HepG2 (cell line): ENCODE results near the gene PCDHGA9. TPM values are rescaled to one million over a fixed set of nuclear protein-coding genes. Genes with fewer than 3 reads are reported as not detected.
A peak's percentile ranks its signal among the peaks of the same experiment; 100 is the strongest.

ENCODE experiments used
- ATAC-seq: fragments of 200-7000 bp; cut with Tn5 transposase; 3 replicates; pipeline ENCODE4 v1.9.1; 2020; ENCODE audit warnings: mild to moderate bottlenecking, moderate library complexity
- BruUV-seq: library from RNA; stranded (reverse); fragments of 400-500 nt; replicated peaks from 2 replicates; lab custom pipeline; 2021; lab: Mats Ljungman, UMichigan
- CTCF ChIA-PET: fragments of 300-600 bp; formaldehyde crosslinking; extraction: SDS; loops from one replicate; lab custom pipeline; 2021; ENCODE audit warnings: low total read pairs, inconsistent platforms, low intra/inter-chr PET ratio; lab: Yijun Ruan, JAX
- POLR2A ChIA-PET: fragments of 350-600 bp; sonication (Branson Sonifier 250); formaldehyde crosslinking; loops from one replicate; lab custom pipeline; 2020; ENCODE audit warnings: antibody characterized with exemption, inconsistent platforms; lab: Yijun Ruan, JAX
- DNase-seq: peaks from one replicate; pipeline ENCODE4 v3.0.0-alpha.2; 2015; ENCODE audit warnings: low spot score
- FAIRE-seq: peaks from 3 replicates; lab custom pipeline; 2011; peaks lifted over from hg19 to GRCh38; lab: Jason Lieb, UNC
- H2AFZ ChIP-seq: one replicate; pipeline ENCODE4 v1.6.1; 2011; ENCODE audit warnings: low read length, inconsistent platforms
- H3K27ac ChIP-seq: fragments of 300-600 bp; 3 replicates; pipeline ENCODE4 v1.8.0; 2011; ENCODE audit warnings: mixed run types, mild to moderate bottlenecking, mixed read lengths, low read length, inconsistent platforms; ENCODE audit not compliant: insufficient read depth; ENCODE audit errors: extremely low read length
- H3K27me3 ChIP-seq, 2 experiments: fragments of 200-600 bp in 1 of 2; 2 replicates in 1 of 2; 3 replicates in 1 of 2; pipeline versions ENCODE4 v1.6.0 to v1.8.0; 2011; ENCODE audit warnings: low read length in 2 of 2, mild to moderate bottlenecking in 2 of 2, moderate library complexity in 2 of 2, inconsistent platforms in 1 of 2; ENCODE audit not compliant: insufficient read depth in 2 of 2, control insufficient read depth in 1 of 2
- H3K36me3 ChIP-seq, 2 experiments: fragments of 200-600 bp in 1 of 2; replicated peaks in 1 of 2; 2 replicates in 1 of 2; 3 replicates in 1 of 2; pipeline versions ENCODE4 v1.5.1 to v1.8.0; 2011; ENCODE audit warnings: low read length in 2 of 2, inconsistent platforms in 1 of 2; ENCODE audit not compliant: insufficient read depth in 2 of 2, control insufficient read depth in 1 of 2
- H3K4me1 ChIP-seq: 2 replicates; pipeline ENCODE4 v1.5.1; 2012; ENCODE audit warnings: low read length, inconsistent platforms; ENCODE audit not compliant: insufficient read depth
- H3K4me2 ChIP-seq: 2 replicates; pipeline ENCODE4 v1.6.0; 2011; ENCODE audit warnings: low read depth, low read length, inconsistent platforms
- H3K4me3 ChIP-seq, 3 experiments: fragments of 200-600 bp in 1 of 3; sonication (generic), shearing (Covaris generic) in 1 of 3; replicated peaks in 1 of 3; 2 replicates each; pipeline ENCODE4 v1.5.1; 2011 to 2016; ENCODE audit warnings: low read length in 3 of 3, inconsistent platforms in 2 of 3, low read depth in 2 of 3, mild to moderate bottlenecking in 2 of 3, control low read depth in 1 of 3, mixed read lengths in 1 of 3; ENCODE audit not compliant: insufficient read depth in 1 of 3
- H3K79me2 ChIP-seq: one replicate; pipeline ENCODE4 v1.6.1; 2011; ENCODE audit warnings: low read length, inconsistent platforms; ENCODE audit not compliant: insufficient read depth
- H3K9ac ChIP-seq: 2 replicates; pipeline ENCODE4 v1.6.0; 2011; ENCODE audit warnings: mild to moderate bottlenecking, low read depth, low read length, inconsistent platforms; ENCODE audit not compliant: insufficient read depth
- H3K9me3 ChIP-seq: 2 replicates; pipeline ENCODE4 v1.5.1; 2012; ENCODE audit warnings: mild to moderate bottlenecking, low read length
- H4K20me1 ChIP-seq: 2 replicates; pipeline ENCODE4 v1.6.0; 2011; ENCODE audit warnings: inconsistent platforms, mild to moderate bottlenecking, low read length, moderate library complexity; ENCODE audit not compliant: insufficient read depth
- ARID2 ChIP-seq: sonication (generic); formaldehyde crosslinking; IDR thresholded peaks from 2 replicates; pipeline ENCODE4 v1.8.1; 2022; ENCODE audit warnings: mild to moderate bottlenecking, missing genetic modification reagents, borderline replicate concordance
- DNMT1 ChIP-seq: sonication (generic); formaldehyde crosslinking; IDR thresholded peaks from 2 replicates; pipeline ENCODE4 v1.5.1; 2020; ENCODE audit warnings: mild to moderate bottlenecking, missing genetic modification reagents
- GMEB1 ChIP-seq: sonication (generic); formaldehyde crosslinking; IDR thresholded peaks from 2 replicates; pipeline ENCODE4 v1.5.1; 2020; ENCODE audit warnings: missing genetic modification reagents, mild to moderate bottlenecking, borderline replicate concordance
- HOXA7 ChIP-seq: sonication (generic); formaldehyde crosslinking; IDR thresholded peaks from 2 replicates; pipeline ENCODE4 v1.8.1; 2022; ENCODE audit warnings: mild to moderate bottlenecking, missing genetic modification reagents, moderate library complexity
- MNT ChIP-seq: fragments of 450-650 bp; IDR thresholded peaks from 2 replicates; pipeline ENCODE4 v1.6.1; 2016
- PPARG ChIP-seq: conservative IDR thresholded peaks from 2 replicates; pipeline ENCODE4 v1.6.1; 2016; ENCODE audit warnings: missing biosample characterization, missing genetic modification reagents
- RELA ChIP-seq: sonication (generic); formaldehyde crosslinking; IDR thresholded peaks from 2 replicates; pipeline ENCODE4 v1.4.0; 2020; ENCODE audit warnings: missing genetic modification reagents
- SMYD3 ChIP-seq: sonication (generic); formaldehyde crosslinking; IDR thresholded peaks from 2 replicates; pipeline ENCODE4 v1.8.1; 2023; ENCODE audit warnings: mild to moderate bottlenecking, missing genetic modification reagents
- SOX5 ChIP-seq: IDR thresholded peaks from 2 replicates; pipeline ENCODE4 v1.6.1; 2016; ENCODE audit warnings: borderline replicate concordance
- SP2 ChIP-seq: sonication (generic); formaldehyde crosslinking; IDR thresholded peaks from 2 replicates; pipeline ENCODE4 v1.5.1; 2020; ENCODE audit warnings: mild to moderate bottlenecking, missing genetic modification reagents
- ZNF136 ChIP-seq: sonication (generic); formaldehyde crosslinking; IDR thresholded peaks from 2 replicates; pipeline ENCODE4 v1.8.1; 2022; ENCODE audit warnings: low read depth, mild to moderate bottlenecking, moderate library complexity, missing genetic modification reagents
- WGBS: methylation state at CpG from one replicate; pipeline ENCODE4 v1.1.6; 2017; ENCODE audit warnings: low lambda C conversion rate; 5-methylcytosine and 5-hydroxymethylcytosine counted together
- in situ Hi-C: cut with HindIII; loops from 2 replicates; pipeline ENCODE4 v1.10.0; 2017; ENCODE audit warnings: low pct_unique_long_range_greater_than_20kb; ENCODE audit not compliant: extremely low pct_ligation_motif_present
- intact Hi-C: fragments of 100-400 bp; cut with micrococcal nuclease; formaldehyde crosslinking; loops from one replicate; pipeline ENCODE4 v1.10.0; 2022; ENCODE audit not compliant: unreplicated experiment
- polyA plus RNA-seq, 8 experiments: library from polyadenylated mRNA; depleted of rRNA in 3 of 8; stranded (reverse) in 7 of 8; unstranded in 1 of 8; fragments of >200 nt; fragmentation: Illumina TruSeq in 4 of 8; extraction: Trizol in 4 of 8; gene quantifications; 2 replicates each; pipeline versions ENCODE4 v1.2.1 to v1.2.3, GENCODE V29; 2011 to 2016; ENCODE audit warnings: low read depth in 4 of 8, missing spikeins in 1 of 8, mixed read lengths in 1 of 8; ENCODE audit not compliant: insufficient read depth in 1 of 8
- total RNA-seq, 5 experiments: library from RNA; depleted of rRNA; stranded (reverse); fragments of >200 nt; fragmentation: Illumina TruSeq; extraction: Trizol; gene quantifications; 2 replicates each; pipeline ENCODE4 v1.2.3, GENCODE V29; 2016; ENCODE audit warnings: low read depth in 1 of 5
- TF ChIP-seq, protein P1 (sequence below): sonication (generic); formaldehyde crosslinking; IDR thresholded peaks from 2 replicates; pipeline ENCODE4 v1.5.0; 2020; ENCODE audit warnings: missing genetic modification reagents
- TF ChIP-seq, protein P2 (sequence below): sonication (generic); formaldehyde crosslinking; IDR thresholded peaks from 2 replicates; pipeline ENCODE4 v1.4.0; 2020; ENCODE audit warnings: missing genetic modification reagents

Gene PCDHGA9
- total and polyA plus RNA-seq, 2 of the 13 experiments (the other 11 are each of a cell fraction or from before 2014, with no cell fraction given), result 0.09 to 0.38 TPM

GRCh38 chr5:141419074-141419880, 16.7 kb downstream of the PCDHGA9 start:
- Histone ChIP-seq H3K79me2 (no peaks in the 10 kb centered on the region), H2AFZ (no peak overlapping the region), H3K4me3 (no peak overlapping the region), H4K20me1 (no peaks in the 10 kb centered on the region), H3K4me2 (no peak overlapping the region), H3K27ac (no peak overlapping the region), H3K27me3 (no peaks in the 10 kb centered on the region), H3K4me1 (no peaks in the 10 kb centered on the region), H3K9ac (no peak overlapping the region), H3K36me3 (no peaks in the 10 kb centered on the region), H3K9me3 (peaks cover 30% of the 10 kb centered on the region)
- ATAC-seq (no peak), FAIRE-seq (no peak), DNase-seq (no peak)
- ChIA-PET POLR2A (no interaction called here), CTCF (no interaction called here)
- TF ChIP-seq ZNF136 (CRISPR knock-in tag) (no peak), PPARG (CRISPR knock-in tag) (no peak), RELA (CRISPR knock-in tag) (no peak), SOX5 (CRISPR knock-in tag) (no peak), HOXA7 (no peak), SMYD3 (CRISPR knock-in tag) (no peak), ARID2 (CRISPR knock-in tag) (no peak), GMEB1 (CRISPR knock-in tag) (no peak), DNMT1 (0 out of 2 replicates have a peak, but pooled peaks have one; percentile 29), MNT (peak; percentile 20; the same call in 1 of the 2 replicates), SP2 (CRISPR knock-in tag) (no peak)
- TF ChIP-seq, protein P1, sequence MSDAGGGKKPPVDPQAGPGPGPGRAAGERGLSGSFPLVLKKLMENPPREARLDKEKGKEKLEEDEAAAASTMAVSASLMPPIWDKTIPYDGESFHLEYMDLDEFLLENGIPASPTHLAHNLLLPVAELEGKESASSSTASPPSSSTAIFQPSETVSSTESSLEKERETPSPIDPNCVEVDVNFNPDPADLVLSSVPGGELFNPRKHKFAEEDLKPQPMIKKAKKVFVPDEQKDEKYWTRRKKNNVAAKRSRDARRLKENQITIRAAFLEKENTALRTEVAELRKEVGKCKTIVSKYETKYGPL (CRISPR knock-in tag), result no peak
- TF ChIP-seq, protein P2, sequence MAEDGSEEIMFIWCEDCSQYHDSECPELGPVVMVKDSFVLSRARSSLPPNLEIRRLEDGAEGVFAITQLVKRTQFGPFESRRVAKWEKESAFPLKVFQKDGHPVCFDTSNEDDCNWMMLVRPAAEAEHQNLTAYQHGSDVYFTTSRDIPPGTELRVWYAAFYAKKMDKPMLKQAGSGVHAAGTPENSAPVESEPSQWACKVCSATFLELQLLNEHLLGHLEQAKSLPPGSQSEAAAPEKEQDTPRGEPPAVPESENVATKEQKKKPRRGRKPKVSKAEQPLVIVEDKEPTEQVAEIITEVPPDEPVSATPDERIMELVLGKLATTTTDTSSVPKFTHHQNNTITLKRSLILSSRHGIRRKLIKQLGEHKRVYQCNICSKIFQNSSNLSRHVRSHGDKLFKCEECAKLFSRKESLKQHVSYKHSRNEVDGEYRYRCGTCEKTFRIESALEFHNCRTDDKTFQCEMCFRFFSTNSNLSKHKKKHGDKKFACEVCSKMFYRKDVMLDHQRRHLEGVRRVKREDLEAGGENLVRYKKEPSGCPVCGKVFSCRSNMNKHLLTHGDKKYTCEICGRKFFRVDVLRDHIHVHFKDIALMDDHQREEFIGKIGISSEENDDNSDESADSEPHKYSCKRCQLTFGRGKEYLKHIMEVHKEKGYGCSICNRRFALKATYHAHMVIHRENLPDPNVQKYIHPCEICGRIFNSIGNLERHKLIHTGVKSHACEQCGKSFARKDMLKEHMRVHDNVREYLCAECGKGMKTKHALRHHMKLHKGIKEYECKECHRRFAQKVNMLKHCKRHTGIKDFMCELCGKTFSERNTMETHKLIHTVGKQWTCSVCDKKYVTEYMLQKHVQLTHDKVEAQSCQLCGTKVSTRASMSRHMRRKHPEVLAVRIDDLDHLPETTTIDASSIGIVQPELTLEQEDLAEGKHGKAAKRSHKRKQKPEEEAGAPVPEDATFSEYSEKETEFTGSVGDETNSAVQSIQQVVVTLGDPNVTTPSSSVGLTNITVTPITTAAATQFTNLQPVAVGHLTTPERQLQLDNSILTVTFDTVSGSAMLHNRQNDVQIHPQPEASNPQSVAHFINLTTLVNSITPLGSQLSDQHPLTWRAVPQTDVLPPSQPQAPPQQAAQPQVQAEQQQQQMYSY (CRISPR knock-in tag), result no peak
- WGBS, result 88% methylated on average over 51 of the region's 74 CpGs
- intact Hi-C loops, result no loop called here
- in situ Hi-C loops, result loop anchor here (5.0 kb wide), 2 partner anchors 103 to 143 kb away; no protein-coding TSS in a partner anchor
- BruUV-seq, result no TSS peak
